Stimulated activated CD8-positive, alpha-beta memory T cell treated with anti-CD3 and anti-CD28 coated beads, Interleukin-7, amount 100 ng/mL, for 1 hour (primary cell): ENCODE results near the gene ASCC1.

Experiments used
- DNase-seq, 2 donors: peaks; one replicate each; pipeline ENCODE4 v3.0.0-alpha.2; 2020; ENCODE audit warnings: low read depth in 2 of 2

ASCC1 gene

DNA sequence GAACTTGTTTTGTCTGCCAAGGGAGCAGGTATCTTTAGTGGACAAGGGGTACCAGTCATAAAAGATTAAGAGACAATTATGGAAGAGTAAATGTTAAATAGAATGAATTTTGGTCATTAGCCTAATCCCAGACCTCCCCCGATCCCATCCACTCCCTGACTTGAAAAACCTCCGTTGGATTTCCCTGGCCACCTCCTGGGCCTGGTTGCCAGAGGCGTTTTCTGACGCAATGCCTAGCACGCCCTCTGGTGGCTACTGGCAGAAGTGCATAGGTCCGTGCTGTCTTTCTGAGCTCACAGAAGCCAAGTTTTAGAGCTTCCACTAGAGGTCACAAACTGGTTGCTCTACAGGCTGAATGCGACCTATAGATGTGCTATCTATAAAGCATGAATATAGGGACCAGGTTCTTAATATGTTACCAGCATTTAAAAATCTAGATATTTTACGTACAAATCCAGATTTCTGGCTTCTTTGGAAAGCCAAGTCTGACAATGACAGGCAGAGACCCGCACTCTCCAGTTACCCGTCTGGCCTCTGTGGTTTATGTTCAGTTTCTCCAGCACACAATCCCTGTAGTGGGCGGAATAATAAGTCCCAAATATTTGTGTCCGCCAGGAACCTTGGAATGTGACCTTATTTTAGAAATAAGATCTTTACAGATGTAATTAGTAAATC, 167.5 kb downstream of the ASCC1 start:
- DNase-seq, result peak; percentile 82 to 85
